ENCODE results near the gene METTL21C.

METTL21C gene

GRCh38 chr13:102697929-102698648, 3.2 kb upstream of the METTL21C start:
- no peak for DNase-seq (ENCODE audit: low read depth in 2 of 2)

GRCh38 chr13:102697264-102697663, 2.4 kb upstream of the METTL21C start:
- no peak for DNase-seq (ENCODE audit: low read depth in 2 of 2)

- DNase-seq (ENCODE audit: low read depth in 2 of 2), result no peak
These were observed 1.6 kb upstream of the METTL21C start for GRCh38 chr13:102696465-102696864.

- no peak for DNase-seq (ENCODE audit: low read depth in 2 of 2)
These were observed 1.1 kb downstream of the METTL21C start for GRCh38 chr13:102693776-102694175.

- DNase-seq (ENCODE audit: low read depth in 2 of 2), result no peak
These were observed 1.6 kb downstream of the METTL21C start for GRCh38 chr13:102693250-102693649.

GRCh38 chr13:102692491-102692826, 2.4 kb downstream of the METTL21C start:
- DNase-seq (ENCODE audit: low read depth in 2 of 2), result no peak

GRCh38 chr13:102690883-102691282, 4.0 kb downstream of the METTL21C start:
- no peak for DNase-seq (ENCODE audit: low read depth in 2 of 2)

GRCh38 chr13:102688306-102688973, 6.4 kb downstream of the METTL21C start:
- DNase-seq (ENCODE audit: low read depth in 2 of 2), result no peak

- DNase-seq (ENCODE audit: low read depth in 2 of 2), result no peak
These were observed 7.3 kb downstream of the METTL21C start for GRCh38 chr13:102687520-102687919.

GRCh38 chr13:102686024-102686423, 8.8 kb downstream of the METTL21C start:
- no peak for DNase-seq (ENCODE audit: low read depth in 2 of 2)

GRCh38 chr13:102683637-102684036, 11.2 kb downstream of the METTL21C start:
- no peak for DNase-seq (ENCODE audit: low read depth in 2 of 2)

GRCh38 chr13:102682727-102683126, 12.1 kb downstream of the METTL21C start:
- DNase-seq (ENCODE audit: low read depth in 2 of 2), result no peak

- DNase-seq (ENCODE audit: low read depth in 2 of 2), result no peak
These were observed 12.6 kb downstream of the METTL21C start for GRCh38 chr13:102682211-102682610.

- DNase-seq (ENCODE audit: low read depth in 2 of 2), result no peak
These were observed 13.8 kb downstream of the METTL21C start for GRCh38 chr13:102680842-102681740.

- no peak for DNase-seq (ENCODE audit: low read depth in 2 of 2)
These were observed 14.6 kb downstream of the METTL21C start for GRCh38 chr13:102680133-102680717.

GRCh38 chr13:102679449-102680132, 15.3 kb downstream of the METTL21C start:
- DNase-seq (ENCODE audit: low read depth in 2 of 2), result no peak

- DNase-seq (ENCODE audit: low read depth in 2 of 2), result no peak
These were observed 16.3 kb downstream of the METTL21C start for GRCh38 chr13:102678339-102679107.

GRCh38 chr13:102677122-102677521, 17.7 kb downstream of the METTL21C start:
- no peak for DNase-seq (ENCODE audit: low read depth in 2 of 2)

- DNase-seq (ENCODE audit: low read depth in 2 of 2), result no peak
These were observed 19.7 kb downstream of the METTL21C start for GRCh38 chr13:102675115-102675514.

GRCh38 chr13:102670130-102670529, 24.7 kb downstream of the METTL21C start:
- DNase-seq (ENCODE audit: low read depth in 2 of 2), result no peak

GRCh38 chr13:102667911-102668310, 26.9 kb downstream of the METTL21C start:
- DNase-seq (ENCODE audit: low read depth in 2 of 2), result no peak

Measured in activated CD8-positive, alpha-beta memory T cell treated with anti-CD3 and anti-CD28 coated beads for 4 hours (primary cell).